ENCODE results near the gene NUDT2.

The NUDT2 gene

GRCh38 chr9:34370335-34370969 lies 41.1 kb downstream of the NUDT2 start:
- no peak for DNase-seq (ENCODE audit: low read depth in 3 of 3, low spot score in 1 of 3)

- no peak for DNase-seq (ENCODE audit: low read depth in 3 of 3, low spot score in 1 of 3)
These were observed 41.9 kb downstream of the NUDT2 start for GRCh38 chr9:34370970-34371880.

GRCh38 chr9:34371886-34372466 lies 42.6 kb downstream of the NUDT2 start:
- DNase-seq (ENCODE audit: low read depth in 3 of 3, low spot score in 1 of 3) = no peak

- no peak for DNase-seq (ENCODE audit: low read depth in 3 of 3, low spot score in 1 of 3)
These were observed 43.2 kb downstream of the NUDT2 start for GRCh38 chr9:34372467-34373011.

GRCh38 chr9:34373749-34374148 lies 44.4 kb downstream of the NUDT2 start:
- no peak for DNase-seq (ENCODE audit: low read depth in 3 of 3, low spot score in 1 of 3)

- DNase-seq (ENCODE audit: low read depth in 3 of 3, low spot score in 1 of 3) = no peak
These were observed 45.0 kb downstream of the NUDT2 start for GRCh38 chr9:34374339-34374738.

- DNase-seq (ENCODE audit: low read depth in 3 of 3, low spot score in 1 of 3) = no peak
These were observed 45.7 kb downstream of the NUDT2 start for GRCh38 chr9:34374905-34375552.

- no peak for DNase-seq (ENCODE audit: low read depth in 3 of 3, low spot score in 1 of 3)
These were observed 46.7 kb downstream of the NUDT2 start for GRCh38 chr9:34375901-34376595.

- DNase-seq (ENCODE audit: low read depth in 3 of 3, low spot score in 1 of 3) = peak; percentile 85 to 92 (median 91)
These were observed 47.4 kb downstream of the NUDT2 start, which contains the start of gene MYORG for GRCh38 chr9:34376596-34377403. TSS of gene MYORG (minus strand) at chr9:34376898. CDS start at chr9:34372943, 3,955 bp downstream.

- no peak for DNase-seq (ENCODE audit: low read depth in 3 of 3, low spot score in 1 of 3)
These were observed 48.0 kb downstream of the NUDT2 start for GRCh38 chr9:34377404-34377746.

GRCh38 chr9:34378376-34379060 lies 49.1 kb downstream of the NUDT2 start:
- no peak for DNase-seq (ENCODE audit: low read depth in 3 of 3, low spot score in 1 of 3)

- peak; percentile 74 to 83 (median 78) for DNase-seq (ENCODE audit: low read depth in 3 of 3, low spot score in 1 of 3)
These were observed 50.1 kb downstream of the NUDT2 start for GRCh38 chr9:34379334-34380033.

- no peak for DNase-seq (ENCODE audit: low read depth in 3 of 3, low spot score in 1 of 3)
These were observed 50.7 kb downstream of the NUDT2 start for GRCh38 chr9:34380034-34380510.

- peak; percentile 29 to 70 (median 58) for DNase-seq (ENCODE audit: low read depth in 3 of 3, low spot score in 1 of 3)
These were observed 51.3 kb downstream of the NUDT2 start for GRCh38 chr9:34380511-34381315.

- no peak for DNase-seq (ENCODE audit: low read depth in 3 of 3, low spot score in 1 of 3)
These were observed 52.0 kb downstream of the NUDT2 start for GRCh38 chr9:34381323-34381722.

GRCh38 chr9:34382054-34382453 lies 52.7 kb downstream of the NUDT2 start:
- no peak for DNase-seq (ENCODE audit: low read depth in 3 of 3, low spot score in 1 of 3)

- DNase-seq (ENCODE audit: low read depth in 3 of 3, low spot score in 1 of 3) = no peak
These were observed 53.5 kb downstream of the NUDT2 start for GRCh38 chr9:34382879-34383278.

- DNase-seq (ENCODE audit: low read depth in 3 of 3, low spot score in 1 of 3) = no peak
These were observed 54.5 kb downstream of the NUDT2 start for GRCh38 chr9:34383904-34384303.

Data from stimulated activated CD4-positive, alpha-beta T cell treated with anti-CD3 and anti-CD28 coated beads, TNF-alpha, amount 100 ng/mL, for 1 hour (primary cell).